ENCODE measurements around the gene AZIN2.

GRCh38 chr1:33165209-33165608, 84.3 kb downstream of the AZIN2 start:
- TF ChIP-seq CTCF (IDR thresholded peaks at IDR 0.05 in 8 of 11, conservative IDR thresholded peaks at IDR 0.05 in 3 of 11), result no peak
- no peak for TF ChIP-seq POLR2A (IDR thresholded peaks at IDR 0.05)
- TF ChIP-seq POLR2AphosphoS5 (IDR thresholded peaks at IDR 0.05), result no peak

Measured in spleen (tissue), 7 donors.